ENCODE measurements around the gene VAV2.

VAV2 gene

GRCh38 chr9:133948561-133949485, 43.3 kb downstream of the VAV2 start:
- no peak for TF ChIP-seq ZFP3 (CRISPR knock-in tag; IDR thresholded peaks at IDR 0.05)
- ATAC-seq: no peak

- TF ChIP-seq ISL1 (CRISPR knock-in tag; IDR thresholded peaks at IDR 0.05) (no peak), ZFP30 (CRISPR knock-in tag; IDR thresholded peaks at IDR 0.05) (no peak)
- ATAC-seq: no peak
These were observed 44.0 kb downstream of the VAV2 start for GRCh38 chr9:133948131-133948530.

DNA sequence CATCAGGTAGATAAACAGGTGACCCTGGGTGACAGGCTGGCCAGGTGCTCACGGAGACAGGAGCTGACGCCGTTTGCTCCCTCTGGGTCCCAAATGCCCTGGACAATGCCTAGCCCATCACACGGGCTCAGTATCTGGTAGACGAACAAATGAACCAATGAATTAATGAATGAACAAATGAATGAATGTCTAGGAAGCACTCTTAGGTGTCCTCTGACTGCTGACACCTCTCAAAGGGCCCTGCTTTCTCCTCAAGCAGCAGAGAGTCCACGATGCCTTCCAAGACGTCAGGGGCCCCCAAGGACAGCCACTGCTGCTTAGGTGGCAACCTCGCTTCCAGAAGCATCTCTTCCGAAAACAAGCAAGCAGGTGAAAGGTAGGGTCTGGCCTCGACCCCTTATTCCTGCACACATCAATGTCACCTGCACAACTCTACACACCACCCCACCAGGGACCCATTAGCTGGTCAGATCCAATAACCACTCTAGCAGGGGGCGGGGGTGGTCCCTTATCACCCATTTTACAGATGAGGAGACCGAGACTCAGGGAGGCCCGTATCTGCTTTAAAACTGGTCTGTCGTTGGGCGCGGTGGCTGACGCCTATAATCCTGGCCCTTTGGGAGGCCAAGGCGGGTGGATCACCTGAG, 45.2 kb downstream of the VAV2 start:
- TF ChIP-seq ZFP30 (CRISPR knock-in tag; IDR thresholded peaks at IDR 0.05) (no peak), BACH2 (CRISPR knock-in tag; IDR thresholded peaks at IDR 0.05; ENCODE audit: borderline replicate concordance) (no peak), TCF4 (CRISPR knock-in tag; IDR thresholded peaks at IDR 0.05; ENCODE audit: borderline replicate concordance) (no peak), GLIS3 (CRISPR knock-in tag; IDR thresholded peaks at IDR 0.05) (no peak), SNAI2 (CRISPR knock-in tag; IDR thresholded peaks at IDR 0.05) (no peak)

GRCh38 chr9:133945977-133946753, 46.0 kb downstream of the VAV2 start:
- ATAC-seq: no peak
- TF ChIP-seq ZNF70 (CRISPR knock-in tag; IDR thresholded peaks at IDR 0.05): no peak
- TF ChIP-seq TCF4 (CRISPR knock-in tag; IDR thresholded peaks at IDR 0.05; ENCODE audit: borderline replicate concordance): no peak
- no peak for TF ChIP-seq ZFP30 (CRISPR knock-in tag; IDR thresholded peaks at IDR 0.05)
- no peak for TF ChIP-seq BACH2 (CRISPR knock-in tag; IDR thresholded peaks at IDR 0.05; ENCODE audit: borderline replicate concordance)
- no peak for TF ChIP-seq POU6F1 (CRISPR knock-in tag; IDR thresholded peaks at IDR 0.05; ENCODE audit: borderline replicate concordance, low read depth)
- TF ChIP-seq, protein P1, sequence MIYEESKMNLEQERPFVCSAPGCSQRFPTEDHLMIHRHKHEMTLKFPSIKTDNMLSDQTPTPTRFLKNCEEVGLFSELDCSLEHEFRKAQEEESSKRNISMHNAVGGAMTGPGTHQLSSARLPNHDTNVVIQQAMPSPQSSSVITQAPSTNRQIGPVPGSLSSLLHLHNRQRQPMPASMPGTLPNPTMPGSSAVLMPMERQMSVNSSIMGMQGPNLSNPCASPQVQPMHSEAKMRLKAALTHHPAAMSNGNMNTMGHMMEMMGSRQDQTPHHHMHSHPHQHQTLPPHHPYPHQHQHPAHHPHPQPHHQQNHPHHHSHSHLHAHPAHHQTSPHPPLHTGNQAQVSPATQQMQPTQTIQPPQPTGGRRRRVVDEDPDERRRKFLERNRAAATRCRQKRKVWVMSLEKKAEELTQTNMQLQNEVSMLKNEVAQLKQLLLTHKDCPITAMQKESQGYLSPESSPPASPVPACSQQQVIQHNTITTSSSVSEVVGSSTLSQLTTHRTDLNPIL (CRISPR knock-in tag; IDR thresholded peaks at IDR 0.05; ENCODE audit: low read depth): no peak
- no peak for TF ChIP-seq TOX (CRISPR knock-in tag; IDR thresholded peaks at IDR 0.05; ENCODE audit: borderline replicate concordance)
- TF ChIP-seq CSDC2 (CRISPR knock-in tag; IDR thresholded peaks at IDR 0.05): no peak
- TF ChIP-seq ZFP3 (CRISPR knock-in tag; IDR thresholded peaks at IDR 0.05): no peak
- TF ChIP-seq, protein P2, sequence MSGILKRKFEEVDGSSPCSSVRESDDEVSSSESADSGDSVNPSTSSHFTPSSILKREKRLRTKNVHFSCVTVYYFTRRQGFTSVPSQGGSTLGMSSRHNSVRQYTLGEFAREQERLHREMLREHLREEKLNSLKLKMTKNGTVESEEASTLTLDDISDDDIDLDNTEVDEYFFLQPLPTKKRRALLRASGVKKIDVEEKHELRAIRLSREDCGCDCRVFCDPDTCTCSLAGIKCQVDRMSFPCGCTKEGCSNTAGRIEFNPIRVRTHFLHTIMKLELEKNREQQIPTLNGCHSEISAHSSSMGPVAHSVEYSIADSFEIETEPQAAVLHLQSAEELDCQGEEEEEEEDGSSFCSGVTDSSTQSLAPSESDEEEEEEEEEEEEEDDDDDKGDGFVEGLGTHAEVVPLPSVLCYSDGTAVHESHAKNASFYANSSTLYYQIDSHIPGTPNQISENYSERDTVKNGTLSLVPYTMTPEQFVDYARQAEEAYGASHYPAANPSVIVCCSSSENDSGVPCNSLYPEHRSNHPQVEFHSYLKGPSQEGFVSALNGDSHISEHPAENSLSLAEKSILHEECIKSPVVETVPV (CRISPR knock-in tag; IDR thresholded peaks at IDR 0.05): no peak
- TF ChIP-seq, protein P3, sequence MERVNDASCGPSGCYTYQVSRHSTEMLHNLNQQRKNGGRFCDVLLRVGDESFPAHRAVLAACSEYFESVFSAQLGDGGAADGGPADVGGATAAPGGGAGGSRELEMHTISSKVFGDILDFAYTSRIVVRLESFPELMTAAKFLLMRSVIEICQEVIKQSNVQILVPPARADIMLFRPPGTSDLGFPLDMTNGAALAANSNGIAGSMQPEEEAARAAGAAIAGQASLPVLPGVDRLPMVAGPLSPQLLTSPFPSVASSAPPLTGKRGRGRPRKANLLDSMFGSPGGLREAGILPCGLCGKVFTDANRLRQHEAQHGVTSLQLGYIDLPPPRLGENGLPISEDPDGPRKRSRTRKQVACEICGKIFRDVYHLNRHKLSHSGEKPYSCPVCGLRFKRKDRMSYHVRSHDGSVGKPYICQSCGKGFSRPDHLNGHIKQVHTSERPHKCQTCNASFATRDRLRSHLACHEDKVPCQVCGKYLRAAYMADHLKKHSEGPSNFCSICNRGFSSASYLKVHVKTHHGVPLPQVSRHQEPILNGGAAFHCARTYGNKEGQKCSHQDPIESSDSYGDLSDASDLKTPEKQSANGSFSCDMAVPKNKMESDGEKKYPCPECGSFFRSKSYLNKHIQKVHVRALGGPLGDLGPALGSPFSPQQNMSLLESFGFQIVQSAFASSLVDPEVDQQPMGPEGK (CRISPR knock-in tag; IDR thresholded peaks at IDR 0.05; ENCODE audit: borderline replicate concordance): no peak
- TF ChIP-seq RARB (CRISPR knock-in tag; IDR thresholded peaks at IDR 0.05): no peak

More for the DNA sequence above, 45.2 kb downstream of the VAV2 start:
- ATAC-seq: no peak

DNA sequence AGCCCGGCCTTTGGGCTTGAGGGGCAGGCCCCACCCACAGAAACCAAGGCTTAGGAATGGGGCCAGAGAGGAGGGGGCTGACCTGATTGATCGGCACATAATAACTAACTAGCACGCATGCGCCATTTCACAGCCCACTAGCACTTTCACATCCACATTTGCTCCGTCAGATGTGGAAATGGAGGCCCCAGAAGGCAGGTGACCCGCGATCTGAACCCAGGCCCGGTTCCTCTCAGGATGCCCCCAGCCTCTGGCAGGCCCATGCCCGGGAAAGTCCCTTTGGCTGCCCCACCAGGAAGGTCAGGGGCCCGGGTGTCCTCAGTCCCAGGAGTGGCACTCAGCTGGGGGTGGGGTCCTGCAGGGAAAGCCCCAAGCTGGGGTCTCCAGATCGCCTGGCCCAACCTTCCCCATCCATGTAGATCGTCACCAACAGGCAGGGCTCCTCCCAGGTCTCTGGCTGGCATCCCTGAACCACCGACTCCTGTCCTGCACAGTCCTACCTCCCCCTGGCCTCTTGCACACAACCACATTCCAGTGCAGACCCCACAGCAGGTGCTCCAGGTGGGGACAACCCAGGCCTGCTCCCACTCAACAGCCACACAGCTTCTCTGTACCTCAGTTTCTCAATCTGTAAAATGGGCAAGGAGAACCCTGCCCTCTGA, 46.7 kb downstream of the VAV2 start:
- no peak for ATAC-seq
- TF ChIP-seq OSR1 (CRISPR knock-in tag; IDR thresholded peaks at IDR 0.05) (no peak), GLIS3 (CRISPR knock-in tag; IDR thresholded peaks at IDR 0.05) (no peak), ZNF70 (CRISPR knock-in tag; IDR thresholded peaks at IDR 0.05) (no peak), ZFP30 (CRISPR knock-in tag; IDR thresholded peaks at IDR 0.05) (no peak), ESRRG (CRISPR knock-in tag; IDR thresholded peaks at IDR 0.05) (no peak), RARB (CRISPR knock-in tag; IDR thresholded peaks at IDR 0.05) (no peak), TCF4 (CRISPR knock-in tag; IDR thresholded peaks at IDR 0.05; ENCODE audit: borderline replicate concordance) (no peak), POU6F1 (CRISPR knock-in tag; IDR thresholded peaks at IDR 0.05; ENCODE audit: borderline replicate concordance, low read depth) (no peak), ZFP3 (CRISPR knock-in tag; IDR thresholded peaks at IDR 0.05) (no peak), BACH2 (CRISPR knock-in tag; IDR thresholded peaks at IDR 0.05; ENCODE audit: borderline replicate concordance) (no peak)
- TF ChIP-seq, protein P3 (CRISPR knock-in tag; IDR thresholded peaks at IDR 0.05; ENCODE audit: borderline replicate concordance): no peak
